WTC11 (cell line): Measurements from ENCODE around the gene VDR. TPM values are rescaled to one million over a fixed set of nuclear protein-coding genes. Genes with fewer than 3 reads are reported as not detected.

Experiments used
- ATAC-seq: fragments of 200-7000 bp; cut with Tn5 transposase; 2 replicates; pipeline ENCODE4 v1.10.0; 2021; ENCODE audit warnings: mild to moderate bottlenecking, moderate library complexity
- CTCF ChIA-PET: fragments of 300-600 bp; sonication (Branson Sonifier 250); formaldehyde crosslinking; loops from one replicate; lab custom pipeline; 2021; ENCODE audit warnings: antibody characterized with exemption; lab: Charles Lee
- POLR2A ChIA-PET: fragments of 350-600 bp; sonication (Branson Sonifier 250); formaldehyde crosslinking; loops from one replicate; lab custom pipeline; 2021; ENCODE audit warnings: antibody characterized with exemption; lab: Charles Lee
- DNase-seq: peaks from one replicate; pipeline ENCODE4 v3.0.0; 2021; ENCODE audit warnings: low spot score
- H3K27ac Mint-ChIP-seq: 2 replicates; pipeline ENCODE4 v1.8.0; 2021; ENCODE audit warnings: mixed read lengths
- H3K27me3 Mint-ChIP-seq: 2 replicates; pipeline ENCODE4 v1.8.0; 2021; ENCODE audit warnings: low read depth, mild to moderate bottlenecking, moderate library complexity, mixed read lengths
- H3K36me3 Mint-ChIP-seq: 2 replicates; pipeline ENCODE4 v1.8.0; 2021; ENCODE audit warnings: mixed read lengths
- H3K4me1 Mint-ChIP-seq: 2 replicates; pipeline ENCODE4 v1.8.0; 2022; ENCODE audit warnings: mixed read lengths
- H3K4me3 Mint-ChIP-seq: 2 replicates; pipeline ENCODE4 v1.8.0; 2021; ENCODE audit warnings: mild to moderate bottlenecking, moderate library complexity, mixed read lengths
- H3K9me3 Mint-ChIP-seq: 2 replicates; pipeline ENCODE4 v1.8.0; 2021; ENCODE audit warnings: mixed read lengths
- KAT7 ChIP-seq: sonication (generic); formaldehyde crosslinking; IDR thresholded peaks from 2 replicates; pipeline ENCODE4 v1.8.1; 2023; ENCODE audit warnings: missing genetic modification reagents, mild to moderate bottlenecking, borderline replicate concordance
- SOX15 ChIP-seq: fragments of 250-450 bp; sonication (Bioruptor Pico); IDR thresholded peaks from 2 replicates; pipeline ENCODE4 v1.9.0; 2021; ENCODE audit warnings: mild to moderate bottlenecking
- ZBTB21 ChIP-seq: sonication (generic); formaldehyde crosslinking; IDR thresholded peaks from 2 replicates; pipeline ENCODE4 v1.8.1; 2023; ENCODE audit warnings: mild to moderate bottlenecking, missing genetic modification reagents, borderline replicate concordance
- ZNF263 ChIP-seq: sonication (generic); formaldehyde crosslinking; IDR thresholded peaks from 2 replicates; pipeline ENCODE4 v1.8.1; 2022; ENCODE audit warnings: low read depth, mild to moderate bottlenecking, moderate library complexity, missing genetic modification reagents
- total RNA-seq: library from RNA; stranded (reverse); gene quantifications from 3 replicates; pipeline ENCODE4 v1.2.3, GENCODE V29; 2021
- TF ChIP-seq, protein P1 (sequence below): fragments of 250-450 bp; sonication (Bioruptor Pico); conservative IDR thresholded peaks from 2 replicates; pipeline ENCODE4 v1.9.0; 2021; ENCODE audit warnings: mild to moderate bottlenecking
- TF ChIP-seq, protein P2 (sequence below): sonication (generic); formaldehyde crosslinking; IDR thresholded peaks from 2 replicates; pipeline ENCODE4 v1.8.1; 2023; ENCODE audit warnings: mild to moderate bottlenecking, missing genetic modification reagents, borderline replicate concordance
- TF ChIP-seq, protein P3 (sequence below): sonication (generic); formaldehyde crosslinking; IDR thresholded peaks from 2 replicates; pipeline ENCODE4 v1.8.0; 2022; ENCODE audit warnings: mild to moderate bottlenecking, missing genetic modification reagents
- TF ChIP-seq, protein P4 (sequence below): fragments of 250-450 bp; sonication (Bioruptor Pico); IDR thresholded peaks from 2 replicates; pipeline ENCODE4 v1.9.0; 2021; ENCODE audit warnings: moderate library complexity, mild to moderate bottlenecking, inconsistent platforms, borderline replicate concordance
- TF ChIP-seq, protein P5 (sequence below): sonication (generic); formaldehyde crosslinking; IDR thresholded peaks from 2 replicates; pipeline ENCODE4 v1.8.0; 2022; ENCODE audit warnings: missing genetic modification reagents
- TF ChIP-seq, protein P6 (sequence below): sonication (generic); formaldehyde crosslinking; IDR thresholded peaks from 2 replicates; pipeline ENCODE4 v1.8.1; 2022; ENCODE audit warnings: missing genetic modification reagents, borderline replicate concordance

VDR gene
- total RNA-seq, 1 experiment from 2014 or later = 1.3 TPM

DNA sequence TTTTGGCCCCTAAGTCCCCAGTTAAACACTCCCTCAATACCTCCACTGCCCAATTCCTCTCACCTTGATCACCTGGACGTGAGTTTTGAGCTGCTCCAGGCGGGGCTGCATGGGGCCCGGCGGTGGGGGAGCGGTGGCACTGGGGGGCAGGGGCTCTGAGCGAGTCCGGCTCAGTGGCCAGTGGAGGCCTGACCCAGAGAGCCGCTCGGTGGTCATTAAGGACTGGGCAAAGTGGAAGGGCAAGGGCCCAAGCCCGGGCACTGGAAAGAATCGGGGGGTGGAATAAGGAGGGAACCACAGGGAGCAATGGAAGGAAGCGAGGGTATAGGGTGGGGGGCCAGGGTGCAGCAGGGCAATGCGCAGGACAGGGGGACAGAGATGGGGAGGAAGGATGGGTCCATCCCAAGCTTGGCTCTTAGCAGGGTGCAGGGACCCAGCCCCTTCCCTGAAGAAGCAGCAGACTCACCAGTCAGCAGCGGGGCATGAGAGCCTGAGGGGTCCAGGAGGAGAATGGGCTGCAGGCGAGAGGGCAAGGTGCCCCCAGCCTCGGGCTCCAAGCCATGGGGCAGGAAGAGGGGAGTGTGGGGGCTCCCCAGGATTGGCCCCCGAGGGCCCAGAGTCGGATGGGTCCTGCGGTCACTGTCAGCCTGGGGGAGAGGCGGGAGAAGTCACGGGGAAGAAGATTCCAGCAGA lies 109.5 kb downstream of the VDR start (continued):
- TF ChIP-seq, protein P1, sequence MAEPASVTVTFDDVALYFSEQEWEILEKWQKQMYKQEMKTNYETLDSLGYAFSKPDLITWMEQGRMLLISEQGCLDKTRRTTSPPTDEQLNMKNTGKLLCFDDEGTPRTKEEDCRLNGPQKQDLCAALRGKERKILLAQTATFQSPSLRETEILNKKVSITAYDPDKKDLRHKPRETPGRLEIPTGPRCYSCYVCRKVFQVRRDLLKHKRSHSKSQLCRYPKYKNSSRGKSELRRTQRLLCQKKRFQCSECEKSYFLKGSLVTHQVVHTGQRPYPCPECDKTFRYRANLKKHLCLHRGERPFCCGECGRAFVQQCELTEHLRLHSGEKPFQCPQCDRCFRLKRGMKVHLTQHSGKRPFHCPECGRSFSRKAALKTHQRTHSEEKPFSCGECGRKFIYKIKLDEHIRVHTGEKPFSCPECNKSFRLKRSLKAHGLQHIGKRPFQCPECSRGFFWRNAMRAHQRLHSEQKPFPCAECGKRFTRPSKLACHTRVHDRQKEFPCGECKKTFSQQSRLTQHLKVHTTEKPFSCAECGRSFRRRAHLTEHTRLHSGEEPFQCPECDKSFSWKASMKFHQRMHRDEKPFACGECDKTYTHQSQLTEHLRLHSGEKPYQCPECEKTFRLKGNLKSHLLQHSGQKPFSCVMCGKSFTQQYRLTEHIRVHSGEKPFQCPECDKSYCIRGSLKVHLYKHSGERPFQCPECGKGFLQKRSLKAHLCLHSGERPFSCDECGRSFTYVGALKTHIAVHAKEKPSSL (CRISPR knock-in tag) = no peak
- TF ChIP-seq, protein P2, sequence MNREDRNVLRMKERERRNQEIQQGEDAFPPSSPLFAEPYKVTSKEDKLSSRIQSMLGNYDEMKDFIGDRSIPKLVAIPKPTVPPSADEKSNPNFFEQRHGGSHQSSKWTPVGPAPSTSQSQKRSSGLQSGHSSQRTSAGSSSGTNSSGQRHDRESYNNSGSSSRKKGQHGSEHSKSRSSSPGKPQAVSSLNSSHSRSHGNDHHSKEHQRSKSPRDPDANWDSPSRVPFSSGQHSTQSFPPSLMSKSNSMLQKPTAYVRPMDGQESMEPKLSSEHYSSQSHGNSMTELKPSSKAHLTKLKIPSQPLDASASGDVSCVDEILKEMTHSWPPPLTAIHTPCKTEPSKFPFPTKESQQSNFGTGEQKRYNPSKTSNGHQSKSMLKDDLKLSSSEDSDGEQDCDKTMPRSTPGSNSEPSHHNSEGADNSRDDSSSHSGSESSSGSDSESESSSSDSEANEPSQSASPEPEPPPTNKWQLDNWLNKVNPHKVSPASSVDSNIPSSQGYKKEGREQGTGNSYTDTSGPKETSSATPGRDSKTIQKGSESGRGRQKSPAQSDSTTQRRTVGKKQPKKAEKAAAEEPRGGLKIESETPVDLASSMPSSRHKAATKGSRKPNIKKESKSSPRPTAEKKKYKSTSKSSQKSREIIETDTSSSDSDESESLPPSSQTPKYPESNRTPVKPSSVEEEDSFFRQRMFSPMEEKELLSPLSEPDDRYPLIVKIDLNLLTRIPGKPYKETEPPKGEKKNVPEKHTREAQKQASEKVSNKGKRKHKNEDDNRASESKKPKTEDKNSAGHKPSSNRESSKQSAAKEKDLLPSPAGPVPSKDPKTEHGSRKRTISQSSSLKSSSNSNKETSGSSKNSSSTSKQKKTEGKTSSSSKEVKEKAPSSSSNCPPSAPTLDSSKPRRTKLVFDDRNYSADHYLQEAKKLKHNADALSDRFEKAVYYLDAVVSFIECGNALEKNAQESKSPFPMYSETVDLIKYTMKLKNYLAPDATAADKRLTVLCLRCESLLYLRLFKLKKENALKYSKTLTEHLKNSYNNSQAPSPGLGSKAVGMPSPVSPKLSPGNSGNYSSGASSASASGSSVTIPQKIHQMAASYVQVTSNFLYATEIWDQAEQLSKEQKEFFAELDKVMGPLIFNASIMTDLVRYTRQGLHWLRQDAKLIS (CRISPR knock-in tag) = no peak
- TF ChIP-seq SOX15 (no peak), KAT7 (no peak)
- TF ChIP-seq, protein P3, sequence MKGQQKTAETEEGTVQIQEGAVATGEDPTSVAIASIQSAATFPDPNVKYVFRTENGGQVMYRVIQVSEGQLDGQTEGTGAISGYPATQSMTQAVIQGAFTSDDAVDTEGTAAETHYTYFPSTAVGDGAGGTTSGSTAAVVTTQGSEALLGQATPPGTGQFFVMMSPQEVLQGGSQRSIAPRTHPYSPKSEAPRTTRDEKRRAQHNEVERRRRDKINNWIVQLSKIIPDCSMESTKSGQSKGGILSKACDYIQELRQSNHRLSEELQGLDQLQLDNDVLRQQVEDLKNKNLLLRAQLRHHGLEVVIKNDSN (CRISPR knock-in tag) = no peak
- TF ChIP-seq, protein P4, sequence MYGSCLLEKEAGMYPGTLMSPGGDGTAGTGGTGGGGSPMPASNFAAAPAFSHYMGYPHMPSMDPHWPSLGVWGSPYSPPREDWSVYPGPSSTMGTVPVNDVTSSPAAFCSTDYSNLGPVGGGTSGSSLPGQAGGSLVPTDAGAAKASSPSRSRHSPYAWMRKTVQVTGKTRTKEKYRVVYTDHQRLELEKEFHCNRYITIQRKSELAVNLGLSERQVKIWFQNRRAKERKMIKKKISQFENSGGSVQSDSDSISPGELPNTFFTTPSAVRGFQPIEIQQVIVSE (CRISPR knock-in tag) = no peak
- TF ChIP-seq, protein P5, sequence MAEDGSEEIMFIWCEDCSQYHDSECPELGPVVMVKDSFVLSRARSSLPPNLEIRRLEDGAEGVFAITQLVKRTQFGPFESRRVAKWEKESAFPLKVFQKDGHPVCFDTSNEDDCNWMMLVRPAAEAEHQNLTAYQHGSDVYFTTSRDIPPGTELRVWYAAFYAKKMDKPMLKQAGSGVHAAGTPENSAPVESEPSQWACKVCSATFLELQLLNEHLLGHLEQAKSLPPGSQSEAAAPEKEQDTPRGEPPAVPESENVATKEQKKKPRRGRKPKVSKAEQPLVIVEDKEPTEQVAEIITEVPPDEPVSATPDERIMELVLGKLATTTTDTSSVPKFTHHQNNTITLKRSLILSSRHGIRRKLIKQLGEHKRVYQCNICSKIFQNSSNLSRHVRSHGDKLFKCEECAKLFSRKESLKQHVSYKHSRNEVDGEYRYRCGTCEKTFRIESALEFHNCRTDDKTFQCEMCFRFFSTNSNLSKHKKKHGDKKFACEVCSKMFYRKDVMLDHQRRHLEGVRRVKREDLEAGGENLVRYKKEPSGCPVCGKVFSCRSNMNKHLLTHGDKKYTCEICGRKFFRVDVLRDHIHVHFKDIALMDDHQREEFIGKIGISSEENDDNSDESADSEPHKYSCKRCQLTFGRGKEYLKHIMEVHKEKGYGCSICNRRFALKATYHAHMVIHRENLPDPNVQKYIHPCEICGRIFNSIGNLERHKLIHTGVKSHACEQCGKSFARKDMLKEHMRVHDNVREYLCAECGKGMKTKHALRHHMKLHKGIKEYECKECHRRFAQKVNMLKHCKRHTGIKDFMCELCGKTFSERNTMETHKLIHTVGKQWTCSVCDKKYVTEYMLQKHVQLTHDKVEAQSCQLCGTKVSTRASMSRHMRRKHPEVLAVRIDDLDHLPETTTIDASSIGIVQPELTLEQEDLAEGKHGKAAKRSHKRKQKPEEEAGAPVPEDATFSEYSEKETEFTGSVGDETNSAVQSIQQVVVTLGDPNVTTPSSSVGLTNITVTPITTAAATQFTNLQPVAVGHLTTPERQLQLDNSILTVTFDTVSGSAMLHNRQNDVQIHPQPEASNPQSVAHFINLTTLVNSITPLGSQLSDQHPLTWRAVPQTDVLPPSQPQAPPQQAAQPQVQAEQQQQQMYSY = no peak
- TF ChIP-seq, protein P6, sequence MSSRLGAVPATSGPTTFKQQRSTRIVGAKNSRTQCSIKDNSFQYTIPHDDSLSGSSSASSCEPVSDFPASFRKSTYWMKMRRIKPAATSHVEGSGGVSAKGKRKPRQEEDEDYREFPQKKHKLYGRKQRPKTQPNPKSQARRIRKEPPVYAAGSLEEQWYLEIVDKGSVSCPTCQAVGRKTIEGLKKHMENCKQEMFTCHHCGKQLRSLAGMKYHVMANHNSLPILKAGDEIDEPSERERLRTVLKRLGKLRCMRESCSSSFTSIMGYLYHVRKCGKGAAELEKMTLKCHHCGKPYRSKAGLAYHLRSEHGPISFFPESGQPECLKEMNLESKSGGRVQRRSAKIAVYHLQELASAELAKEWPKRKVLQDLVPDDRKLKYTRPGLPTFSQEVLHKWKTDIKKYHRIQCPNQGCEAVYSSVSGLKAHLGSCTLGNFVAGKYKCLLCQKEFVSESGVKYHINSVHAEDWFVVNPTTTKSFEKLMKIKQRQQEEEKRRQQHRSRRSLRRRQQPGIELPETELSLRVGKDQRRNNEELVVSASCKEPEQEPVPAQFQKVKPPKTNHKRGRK (CRISPR knock-in tag) = no peak

DNA sequence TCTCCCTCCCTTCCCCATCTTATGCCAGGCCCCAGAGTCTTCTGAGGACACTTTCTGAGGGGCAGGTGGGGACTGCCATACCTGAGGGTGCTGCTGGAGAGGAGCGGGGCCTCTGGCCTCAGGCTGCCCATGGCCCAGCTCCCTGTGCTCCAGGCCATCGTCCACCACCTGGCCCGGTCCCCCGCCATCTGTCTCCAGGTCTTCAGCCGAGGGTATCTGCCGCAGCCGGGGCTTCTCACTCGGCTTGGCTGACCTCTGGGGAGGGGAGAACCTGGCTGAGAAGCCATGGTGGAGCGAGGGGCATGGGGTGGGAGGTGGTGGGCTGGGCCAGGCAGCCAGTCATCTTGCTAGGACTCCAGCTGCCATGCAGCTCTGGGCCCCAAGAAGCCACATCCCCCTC lies 110.1 kb downstream of the VDR start:
- H3K36me3 Mint-ChIP-seq = peaks cover 22% of the 10 kb centered on the region
- H3K4me1 Mint-ChIP-seq = peaks cover 12% of the 10 kb centered on the region
- ChIA-PET CTCF (interaction anchor here (0.7 to 14.9 kb wide), 4 partner anchors 10 to 52 kb away, joined by 3 to 408 read pairs (median 26); no protein-coding TSS in a partner anchor), POLR2A (no interaction called here)
- TF ChIP-seq ZNF263 (CRISPR knock-in tag) (no peak), ZBTB21 (no peak)
- H3K9me3 Mint-ChIP-seq = no peaks in the 10 kb centered on the region
- no peak overlapping the region for H3K4me3 Mint-ChIP-seq
- H3K27me3 Mint-ChIP-seq = no peaks in the 10 kb centered on the region
- H3K27ac Mint-ChIP-seq = no peak overlapping the region
- ATAC-seq (no peak), DNase-seq (no peak)
